AG04449 (cell line): ENCODE results near the gene QRICH1.
A peak's percentile ranks its signal among the peaks of the same experiment; 100 is the strongest.

Source experiments
- CTCF ChIA-PET: fragments of 350-600 bp; formaldehyde crosslinking; extraction: SDS; loops from one replicate; lab custom pipeline; 2021; ENCODE audit warnings: antibody characterized with exemption; lab: Yijun Ruan, JAX
- POLR2A ChIA-PET: fragments of 400-600, 350-600 bp; formaldehyde crosslinking; extraction: SDS; loops from one replicate; lab custom pipeline; 2020; ENCODE audit warnings: antibody characterized with exemption, inconsistent platforms; lab: Yijun Ruan, JAX
- DNase-seq: peaks from one replicate; pipeline ENCODE4 v3.0.0-alpha.2; 2010; ENCODE audit warnings: low read depth, low spot score
- H3K4me3 ChIP-seq: 2 replicates; pipeline ENCODE4 v1.5.1; 2011; ENCODE audit warnings: low read depth, mild to moderate bottlenecking, control low read depth, low read length
- CTCF ChIP-seq: IDR thresholded peaks from one replicate; pipeline ENCODE4 v1.5.1; 2011; ENCODE audit warnings: mild to moderate bottlenecking, moderate library complexity, low read length, control low read depth, inconsistent platforms; ENCODE audit not compliant: insufficient read depth; ENCODE audit errors: missing control alignments

The QRICH1 gene

GRCh38 chr3:49006408-49007067 is 87.3 kb downstream of the QRICH1 start:
- no peak for DNase-seq
- no peak for TF ChIP-seq CTCF
- CTCF ChIA-PET: interaction anchor here (0.9 to 6.7 kb wide), 7 partner anchors 10 to 268 kb away, joined by 3 to 95 read pairs (median 13); partner anchors contain the start of genes DALRD3, NDUFAF3 and P4HTM

GRCh38 chr3:49005998-49006397 is 87.9 kb downstream of the QRICH1 start:
- H3K4me3 ChIP-seq: peak overlapping the region; percentile 97
- CTCF ChIA-PET: interaction anchor here (2.5 to 6.7 kb wide), 4 partner anchors 10 to 18 kb away, joined by 13 to 95 read pairs (median 38); partner anchors contain the start of genes DALRD3, NDUFAF3 and P4HTM

More at GRCh38 chr3:49006408-49007067, 87.3 kb downstream of the QRICH1 start:
- peak overlapping the region; percentile 97 for H3K4me3 ChIP-seq
- POLR2A ChIA-PET: interaction anchor here (0.6 to 3.8 kb wide), 11 partner anchors 11 to 88 kb away, joined by 3 to 70 read pairs (median 8); partner anchors contain the start of genes ARIH2, DALRD3, IMPDH2 and NDUFAF3

GRCh38 chr3:49005303-49005680 is 88.6 kb downstream of the QRICH1 start:
- DNase-seq: no peak
- POLR2A ChIA-PET: interaction anchor here (1.1 to 3.4 kb wide), 2 partner anchors 15 to 89 kb away, joined by 3 to 33 read pairs; partner anchors contain the start of genes P4HTM and QRICH1
- CTCF ChIA-PET: interaction anchor here (0.9 to 6.7 kb wide), 2 partner anchors 14 kb away, joined by 4 to 95 read pairs; partner anchors contain the start of genes DALRD3 and NDUFAF3
- H3K4me3 ChIP-seq: no peak overlapping the region
- TF ChIP-seq CTCF: no peak

More at GRCh38 chr3:49005998-49006397, 87.9 kb downstream of the QRICH1 start:
- no peak for DNase-seq
- POLR2A ChIA-PET: interaction anchor here (0.6 to 3.8 kb wide), 5 partner anchors 11 to 88 kb away, joined by 3 to 70 read pairs (median 33); partner anchors contain the start of genes DALRD3, NDUFAF3, P4HTM and QRICH1
- no peak for TF ChIP-seq CTCF

- no peak for TF ChIP-seq CTCF
- CTCF ChIA-PET: interaction anchor here (0.9 to 6.7 kb wide), 3 partner anchors 13 to 16 kb away, joined by 4 to 95 read pairs (median 21); partner anchors contain the start of genes DALRD3 and NDUFAF3
- no peak for DNase-seq
- H3K4me3 ChIP-seq: no peak overlapping the region
- POLR2A ChIA-PET: interaction anchor here (1.1 to 3.4 kb wide), 2 partner anchors 14 to 90 kb away, joined by 3 to 33 read pairs; partner anchors contain the start of genes P4HTM and QRICH1
These were observed 89.2 kb downstream of the QRICH1 start for GRCh38 chr3:49004352-49005302.

- no peak for TF ChIP-seq CTCF
- POLR2A ChIA-PET: interaction anchor here (1.2 kb wide), 2 partner anchors 12 to 20 kb away, joined by 3 read pairs; no protein-coding TSS in a partner anchor
These were observed 92.7 kb downstream of the QRICH1 start for GRCh38 chr3:49001155-49001554.

More at GRCh38 chr3:49001155-49001554, 92.7 kb downstream of the QRICH1 start:
- no peak for DNase-seq
- CTCF ChIA-PET: interaction anchor here (1.0 to 3.9 kb wide), 2 partner anchors 12 to 21 kb away, joined by 3 to 24 read pairs; partner anchors contain the start of genes NDUFAF3 and P4HTM
- no peak overlapping the region for H3K4me3 ChIP-seq
